GM21576 (cell line): Measurements from ENCODE around the gene AIPL1.

Experiments used
- ATAC-seq: cut with Tn5 transposase; IDR thresholded peaks from one replicate; pipeline ENCODE4 v1.9.1; 2021; ENCODE audit warnings: mild to moderate bottlenecking, moderate library complexity; ENCODE audit not compliant: unreplicated experiment

The AIPL1 gene

DNA sequence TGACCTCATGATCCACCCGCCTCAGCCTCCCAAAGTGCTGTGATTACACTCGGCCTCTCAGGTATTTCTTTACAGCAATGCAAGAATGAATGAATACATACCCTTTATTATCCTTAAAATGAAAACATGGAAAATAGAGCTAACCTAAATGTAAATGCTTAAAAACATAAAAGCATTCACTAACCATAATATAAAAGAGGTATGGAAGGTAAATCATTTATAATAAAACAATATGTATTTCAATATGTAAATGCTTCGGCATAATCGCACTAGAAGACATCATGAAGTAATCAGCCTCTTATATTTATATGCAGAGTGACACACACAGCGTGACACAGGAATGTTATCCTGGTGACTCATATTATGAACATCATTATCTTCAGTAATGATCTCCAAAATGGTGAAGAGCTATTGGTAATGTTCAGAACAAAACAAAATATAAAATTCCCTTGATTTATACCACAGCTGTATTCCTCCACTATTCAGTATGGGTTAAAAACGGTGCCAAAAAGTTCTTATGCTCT is 53.9 kb downstream of the AIPL1 start:
- no peak for ATAC-seq

DNA sequence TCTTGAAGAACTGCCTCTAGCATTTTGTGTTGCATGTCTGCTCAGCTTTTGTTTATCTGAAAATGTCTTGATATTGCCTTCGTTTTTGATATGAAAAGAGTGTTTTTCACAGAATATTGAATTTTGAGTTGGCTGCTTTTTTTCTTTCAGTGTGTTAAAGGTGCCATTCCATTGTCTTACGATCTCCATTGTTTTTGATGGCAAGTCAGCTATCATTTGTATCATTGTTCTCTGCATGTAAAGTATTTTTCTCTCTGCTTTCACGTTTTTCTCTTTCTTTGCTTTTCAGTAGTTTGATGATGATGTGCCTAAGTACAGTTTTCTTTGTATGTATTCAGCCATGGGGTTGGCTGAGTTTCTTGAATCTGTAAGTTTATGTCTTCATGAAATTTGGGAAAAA is 57.0 kb downstream of the AIPL1 start:
- no peak for ATAC-seq

DNA sequence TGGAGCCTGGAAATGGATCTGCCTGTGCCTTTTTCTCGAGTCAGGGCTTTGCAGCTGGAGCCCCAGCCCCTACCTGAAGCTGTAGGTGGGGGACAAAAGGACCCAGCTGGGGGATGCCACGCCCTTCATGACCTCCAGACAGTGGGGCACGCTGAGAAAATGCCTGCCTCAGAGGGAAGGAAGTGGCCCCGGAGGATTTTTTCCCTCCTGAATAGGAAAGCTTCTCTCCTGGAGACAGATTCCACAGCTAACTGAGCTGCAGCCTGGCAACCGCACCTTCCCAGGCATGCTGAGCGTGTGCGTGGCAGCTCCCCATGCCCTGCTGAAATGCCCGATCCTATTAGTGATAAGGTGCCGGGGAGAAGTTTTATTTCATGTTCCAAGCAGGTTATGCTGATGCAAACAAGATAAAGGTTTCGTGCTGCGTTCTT is 58.0 kb downstream of the AIPL1 start:
- no peak for ATAC-seq

DNA sequence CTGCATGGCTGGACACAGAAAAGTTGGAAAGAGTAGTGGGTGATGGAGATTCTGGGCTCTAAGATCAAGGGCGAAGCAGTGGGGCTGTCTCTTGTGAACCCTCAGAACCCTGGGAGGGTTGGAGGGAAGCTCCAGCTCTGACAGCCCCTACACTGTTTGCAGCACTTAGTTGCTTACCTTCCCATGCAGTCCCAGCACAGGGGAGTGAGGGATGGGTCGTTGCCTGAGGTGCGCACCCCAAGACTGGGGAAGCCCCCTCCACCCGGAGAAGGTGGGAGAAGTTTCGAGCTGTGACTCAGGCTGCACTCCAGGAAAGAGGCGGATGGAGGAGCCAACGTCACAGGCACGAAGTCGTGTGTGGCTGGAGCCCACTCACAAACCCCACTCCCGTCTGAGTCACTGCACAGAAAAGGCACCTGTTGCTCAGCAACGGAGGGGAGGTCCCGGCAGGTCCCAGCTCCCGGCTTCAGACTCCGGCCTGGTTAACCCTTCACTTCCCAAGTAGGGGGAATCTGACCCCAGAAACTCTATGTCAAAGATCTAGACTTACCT is 60.1 kb downstream of the AIPL1 start:
- ATAC-seq: no peak

GRCh38 chr17:6374271-6374691 is 60.6 kb downstream of the AIPL1 start:
- no peak for ATAC-seq
